LNCaP clone FGC (cell line): ENCODE measurements around the gene ARGLU1.

Source experiments
- DNase-seq: peaks from one replicate; pipeline ENCODE4 v3.0.0-alpha.2; 2011; ENCODE audit warnings: low read depth
- H3K4me3 ChIP-seq: 2 replicates; pipeline ENCODE4 v1.5.1; 2011; ENCODE audit warnings: mild to moderate bottlenecking, low read depth, low read length, control low read depth
- CTCF ChIP-seq: IDR thresholded peaks from 2 replicates; pipeline ENCODE4 v1.5.1; 2012; ENCODE audit warnings: mild to moderate bottlenecking; ENCODE audit not compliant: control insufficient read depth, insufficient read depth; ENCODE audit errors: extremely low read depth

The ARGLU1 gene

DNA sequence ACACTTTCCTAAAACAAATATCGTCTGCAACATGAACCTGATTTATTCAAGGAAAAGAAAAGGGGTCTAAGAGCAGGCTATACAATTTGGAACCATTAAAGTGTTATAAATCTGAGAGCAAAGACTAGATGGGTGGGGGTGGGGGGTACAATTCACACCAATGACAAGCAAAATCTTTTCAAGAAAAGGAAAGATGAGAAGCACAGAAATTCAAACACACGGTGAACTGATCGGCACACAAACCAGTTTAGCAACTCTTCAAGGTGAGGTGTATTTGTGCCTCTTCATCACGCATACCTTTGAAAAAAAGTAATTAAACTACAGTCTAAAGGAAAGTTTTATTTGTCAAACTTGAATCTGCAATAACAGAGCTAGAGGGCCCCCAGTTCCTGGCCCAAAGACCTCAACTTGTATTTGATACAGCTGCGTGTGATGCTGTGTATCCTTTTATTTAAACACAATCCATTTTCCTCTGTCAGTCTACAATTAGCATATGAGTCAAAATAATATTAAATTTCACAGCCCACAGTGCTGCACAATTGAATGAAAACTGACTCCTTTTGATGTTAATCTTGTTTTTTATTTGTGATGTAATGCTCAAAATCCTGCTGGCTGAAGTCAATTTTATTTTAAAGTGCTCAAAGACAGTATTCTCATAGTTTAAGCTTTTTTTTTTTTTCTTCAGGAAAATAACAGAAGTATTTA lies 46.7 kb downstream of the ARGLU1 start:
- TF ChIP-seq CTCF: no peak
- no peak overlapping the region for H3K4me3 ChIP-seq
- no peak for DNase-seq

DNA sequence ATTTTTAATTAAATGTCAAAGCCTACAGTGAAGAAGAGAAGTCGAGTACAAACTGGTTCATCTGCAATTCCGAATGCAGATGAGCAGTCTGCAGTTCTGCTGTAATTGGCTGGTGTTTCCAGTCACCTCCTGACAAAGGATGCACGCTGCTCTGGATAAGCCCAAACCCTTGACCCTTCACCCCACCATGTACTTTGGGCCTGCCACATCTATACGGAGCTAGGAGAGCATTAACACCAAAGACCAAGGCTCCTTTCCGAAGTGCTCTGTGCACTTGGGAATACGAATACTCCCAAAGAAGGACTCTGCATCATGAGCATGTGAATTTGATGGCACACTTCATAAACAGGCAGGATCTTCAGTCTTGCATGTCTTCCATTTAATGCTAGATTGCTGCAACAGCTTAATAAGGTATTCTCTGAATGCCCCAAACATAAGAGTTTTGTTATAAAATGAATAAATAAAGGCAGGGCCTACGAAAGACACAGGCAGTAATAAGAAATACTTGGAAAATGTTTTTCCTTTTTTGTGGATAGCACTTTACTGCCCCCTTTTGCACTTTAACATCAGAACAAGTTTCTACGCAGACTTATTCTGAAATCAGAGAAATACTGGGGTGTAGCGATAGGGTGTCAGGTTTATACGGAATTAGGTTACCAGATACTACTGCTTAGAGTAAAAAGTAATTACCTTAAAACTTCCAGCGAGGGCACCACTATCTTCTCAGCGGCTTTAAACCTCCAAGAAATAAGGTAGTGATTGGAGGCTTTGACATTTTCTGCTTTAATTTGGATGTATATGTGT lies 47.5 kb downstream of the ARGLU1 start:
- no peak for DNase-seq
- peak; percentile 42 for TF ChIP-seq CTCF
- H3K4me3 ChIP-seq: no peak overlapping the region

DNA sequence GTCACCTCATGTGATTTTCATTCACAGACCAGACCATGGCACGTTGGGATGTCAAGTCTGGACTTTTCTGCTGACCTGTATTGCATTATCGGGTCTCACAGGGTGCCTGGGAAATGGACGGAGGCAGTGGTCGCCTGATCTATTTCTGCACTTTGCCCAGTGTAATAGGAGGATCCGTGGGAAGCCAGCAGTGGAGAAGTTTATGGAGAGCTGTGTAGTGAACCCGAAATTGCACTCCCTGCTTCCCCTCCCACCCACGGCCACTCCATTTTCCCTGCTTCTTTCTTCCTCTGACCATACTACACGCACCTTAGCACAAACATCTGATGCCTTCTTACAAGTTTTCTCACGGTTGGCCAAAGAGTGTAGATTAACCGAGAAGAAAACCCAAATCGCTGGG lies 49.4 kb downstream of the ARGLU1 start:
- H3K4me3 ChIP-seq: no peak overlapping the region
- DNase-seq: no peak
- TF ChIP-seq CTCF: no peak

- no peak for DNase-seq
- H3K4me3 ChIP-seq: no peak overlapping the region
- no peak for TF ChIP-seq CTCF
These were observed 50.7 kb downstream of the ARGLU1 start for GRCh38 chr13:106517109-106517847.

GRCh38 chr13:106515635-106516254 lies 52.2 kb downstream of the ARGLU1 start:
- no peak for DNase-seq
- no peak overlapping the region for H3K4me3 ChIP-seq
- no peak for TF ChIP-seq CTCF

- TF ChIP-seq CTCF: no peak
- no peak overlapping the region for H3K4me3 ChIP-seq
- no peak for DNase-seq
These were observed 52.9 kb downstream of the ARGLU1 start for GRCh38 chr13:106514928-106515634.
